Astrocyte (in vitro differentiated cells and primary cell): ENCODE results near the gene VWA8. TPM values are rescaled to one million over a fixed set of nuclear protein-coding genes. Genes with fewer than 3 reads are reported as not detected.

Source experiments
- DNase-seq: peaks from one replicate; pipeline ENCODE4 v3.0.0-alpha.2; 2010; ENCODE audit warnings: low read depth
- FAIRE-seq: peaks from 2 replicates; lab custom pipeline; 2011; peaks lifted over from hg19 to GRCh38; lab: Jason Lieb, UNC
- H2AFZ ChIP-seq: 2 replicates; pipeline ENCODE4 v1.6.0; 2012; ENCODE audit warnings: low read depth, low read length, inconsistent platforms
- H3K27ac ChIP-seq: 2 replicates; pipeline ENCODE4 v1.5.1; 2011; ENCODE audit warnings: low read depth, low read length, inconsistent platforms
- H3K27me3 ChIP-seq: 2 replicates; pipeline ENCODE4 v1.6.0; 2011; ENCODE audit warnings: low read length, inconsistent platforms; ENCODE audit not compliant: insufficient read depth
- H3K36me3 ChIP-seq: 2 replicates; pipeline ENCODE4 v1.5.1; 2011; ENCODE audit warnings: low read length, inconsistent platforms; ENCODE audit not compliant: insufficient read depth
- H3K4me1 ChIP-seq: 2 replicates; pipeline ENCODE4 v1.5.1; 2011; ENCODE audit warnings: low read length, inconsistent platforms; ENCODE audit not compliant: insufficient read depth
- H3K4me2 ChIP-seq: 2 replicates; pipeline ENCODE4 v1.6.0; 2012; ENCODE audit warnings: low read length, inconsistent platforms
- H3K4me3 ChIP-seq: 2 replicates; pipeline ENCODE4 v1.5.1; 2011; ENCODE audit warnings: low read depth, mild to moderate bottlenecking, low read length, inconsistent platforms; ENCODE audit not compliant: insufficient read depth
- H3K79me2 ChIP-seq: 2 replicates; pipeline ENCODE4 v1.6.0; 2012; ENCODE audit warnings: mild to moderate bottlenecking, low read length, inconsistent platforms; ENCODE audit not compliant: insufficient read depth
- H3K9ac ChIP-seq: 2 replicates; pipeline ENCODE4 v1.6.0; 2012; ENCODE audit warnings: mild to moderate bottlenecking, low read length, inconsistent platforms
- H3K9me3 ChIP-seq: 2 replicates; pipeline ENCODE4 v1.5.1; 2012; ENCODE audit warnings: low read depth, mild to moderate bottlenecking, low read length, inconsistent platforms; ENCODE audit not compliant: insufficient read depth
- H4K20me1 ChIP-seq: 2 replicates; pipeline ENCODE4 v1.6.0; 2012; ENCODE audit warnings: low read length, inconsistent platforms; ENCODE audit not compliant: insufficient read depth
- H3K27ac Mint-ChIP-seq: one replicate; pipeline ENCODE4 v1.8.0; 2021; ENCODE audit warnings: mild to moderate bottlenecking, mixed read lengths; ENCODE audit not compliant: unreplicated experiment
- H3K27me3 Mint-ChIP-seq: one replicate; pipeline ENCODE4 v1.8.0; 2021; ENCODE audit warnings: low read depth, mixed read lengths; ENCODE audit not compliant: unreplicated experiment
- H3K36me3 Mint-ChIP-seq: one replicate; pipeline ENCODE4 v1.8.0; 2021; ENCODE audit warnings: low read depth, mixed read lengths; ENCODE audit not compliant: unreplicated experiment
- H3K4me1 Mint-ChIP-seq: one replicate; pipeline ENCODE4 v1.8.0; 2021; ENCODE audit warnings: low read depth, mixed read lengths; ENCODE audit not compliant: unreplicated experiment
- H3K4me3 Mint-ChIP-seq: one replicate; pipeline ENCODE4 v1.8.0; 2021; ENCODE audit warnings: mild to moderate bottlenecking, moderate library complexity, mixed read lengths; ENCODE audit not compliant: unreplicated experiment
- H3K9me3 Mint-ChIP-seq: one replicate; pipeline ENCODE4 v1.8.0; 2021; ENCODE audit warnings: mild to moderate bottlenecking, mixed read lengths; ENCODE audit not compliant: unreplicated experiment
- EZH2 ChIP-seq: IDR thresholded peaks from 2 replicates; pipeline ENCODE4 v1.6.1; 2012; ENCODE audit warnings: mild to moderate bottlenecking, low read length, inconsistent platforms; ENCODE audit not compliant: insufficient read depth
- total RNA-seq: library from RNA; stranded (reverse); gene quantifications from 2 replicates; pipeline ENCODE4 v1.2.1, GENCODE V29; 2021
- TF ChIP-seq, protein P1 (sequence below): IDR thresholded peaks from 2 replicates; pipeline ENCODE4 v1.5.1; 2011; ENCODE audit warnings: low read depth, mild to moderate bottlenecking, inconsistent platforms, low read length, moderate library complexity; ENCODE audit not compliant: insufficient read depth

The VWA8 gene
- total RNA-seq, 1 donor from 2014 or later = 15.6 TPM

DNA sequence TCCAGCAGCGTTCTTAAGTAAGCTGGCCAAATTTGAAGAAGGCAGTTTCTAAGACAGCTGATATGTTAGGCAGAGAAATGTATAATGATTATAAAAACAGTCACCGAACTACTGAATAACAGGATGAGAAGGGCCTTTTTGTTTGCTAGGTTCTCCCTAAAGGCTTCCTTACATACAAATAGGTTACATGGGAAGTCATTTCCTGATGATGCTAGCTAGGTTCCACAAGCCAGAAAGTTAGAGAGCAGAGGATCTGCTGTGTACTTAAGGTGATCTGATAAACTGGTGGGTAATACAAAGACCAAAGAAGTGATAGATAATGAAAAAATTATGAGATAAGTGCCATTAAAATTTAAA is 139.7 kb downstream of the VWA8 start:
- no peak overlapping the region for H3K27ac ChIP-seq
- DNase-seq (no peak), FAIRE-seq (no peak)
- no peak overlapping the region for H3K4me3 Mint-ChIP-seq
- H3K79me2 ChIP-seq = no peaks in the 10 kb centered on the region
- no peaks in the 10 kb centered on the region for H4K20me1 ChIP-seq
- no peak overlapping the region for H3K9ac ChIP-seq
- H3K27me3 ChIP-seq = no peaks in the 10 kb centered on the region
- H3K4me1 ChIP-seq = no peaks in the 10 kb centered on the region
- peaks cover 3% of the 10 kb centered on the region for H3K4me1 Mint-ChIP-seq
- H3K9me3 ChIP-seq = no peaks in the 10 kb centered on the region
- TF ChIP-seq EZH2 = no peak
- TF ChIP-seq, protein P1, sequence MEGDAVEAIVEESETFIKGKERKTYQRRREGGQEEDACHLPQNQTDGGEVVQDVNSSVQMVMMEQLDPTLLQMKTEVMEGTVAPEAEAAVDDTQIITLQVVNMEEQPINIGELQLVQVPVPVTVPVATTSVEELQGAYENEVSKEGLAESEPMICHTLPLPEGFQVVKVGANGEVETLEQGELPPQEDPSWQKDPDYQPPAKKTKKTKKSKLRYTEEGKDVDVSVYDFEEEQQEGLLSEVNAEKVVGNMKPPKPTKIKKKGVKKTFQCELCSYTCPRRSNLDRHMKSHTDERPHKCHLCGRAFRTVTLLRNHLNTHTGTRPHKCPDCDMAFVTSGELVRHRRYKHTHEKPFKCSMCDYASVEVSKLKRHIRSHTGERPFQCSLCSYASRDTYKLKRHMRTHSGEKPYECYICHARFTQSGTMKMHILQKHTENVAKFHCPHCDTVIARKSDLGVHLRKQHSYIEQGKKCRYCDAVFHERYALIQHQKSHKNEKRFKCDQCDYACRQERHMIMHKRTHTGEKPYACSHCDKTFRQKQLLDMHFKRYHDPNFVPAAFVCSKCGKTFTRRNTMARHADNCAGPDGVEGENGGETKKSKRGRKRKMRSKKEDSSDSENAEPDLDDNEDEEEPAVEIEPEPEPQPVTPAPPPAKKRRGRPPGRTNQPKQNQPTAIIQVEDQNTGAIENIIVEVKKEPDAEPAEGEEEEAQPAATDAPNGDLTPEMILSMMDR = no peak
- H3K27me3 Mint-ChIP-seq = no peaks in the 10 kb centered on the region
- H3K4me2 ChIP-seq = no peak overlapping the region
- peaks cover 5% of the 10 kb centered on the region for H3K36me3 Mint-ChIP-seq
- H3K27ac Mint-ChIP-seq = no peak overlapping the region
- H3K9me3 Mint-ChIP-seq = no peaks in the 10 kb centered on the region
- peaks cover 3% of the 10 kb centered on the region for H3K36me3 ChIP-seq
- no peak overlapping the region for H3K4me3 ChIP-seq
- H2AFZ ChIP-seq = no peak overlapping the region

DNA sequence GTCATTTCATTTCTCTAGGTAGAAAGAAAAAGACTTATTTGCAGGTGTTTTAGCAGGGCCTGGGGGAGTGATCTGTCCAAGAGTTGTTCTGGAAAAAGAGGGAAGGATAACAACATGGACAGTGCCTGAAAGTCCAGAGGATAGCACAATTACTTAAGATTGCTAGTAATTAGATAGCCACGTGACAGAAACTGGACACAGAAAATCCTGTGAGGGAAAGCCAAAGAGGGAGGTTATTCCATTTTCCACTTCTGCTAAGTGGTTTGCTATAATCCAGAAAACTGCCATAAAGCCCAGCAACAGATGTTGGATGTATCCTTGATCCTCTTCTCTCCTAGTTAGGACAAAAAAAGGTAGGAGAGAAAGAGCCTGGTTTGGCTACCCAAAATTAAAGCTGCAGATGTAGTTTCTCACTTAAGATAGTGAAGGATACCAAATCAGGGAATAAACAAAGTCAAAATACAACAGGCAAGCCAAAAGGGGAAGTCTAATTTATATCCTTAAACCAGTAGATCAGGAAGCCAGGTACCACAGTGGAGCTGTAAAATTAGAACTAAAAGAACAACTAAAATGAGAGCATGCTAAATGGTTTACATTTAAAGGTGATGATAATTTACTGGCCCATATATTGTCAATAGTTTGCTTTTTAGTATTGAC is 140.2 kb downstream of the VWA8 start:
- FAIRE-seq (no peak), DNase-seq (no peak)
- Histone ChIP-seq H3K36me3 (peaks cover 3% of the 10 kb centered on the region), H3K79me2 (no peaks in the 10 kb centered on the region), H3K27ac (no peak overlapping the region), H3K4me3 (no peak overlapping the region), H3K9ac (no peak overlapping the region), H3K4me2 (no peak overlapping the region), H4K20me1 (no peaks in the 10 kb centered on the region), H2AFZ (no peak overlapping the region), H3K27me3 (no peaks in the 10 kb centered on the region), H3K9me3 (no peaks in the 10 kb centered on the region), H3K4me1 (no peaks in the 10 kb centered on the region)
- Mint-ChIP-seq H3K27me3 (no peaks in the 10 kb centered on the region), H3K4me3 (no peak overlapping the region), H3K36me3 (peaks cover 5% of the 10 kb centered on the region), H3K4me1 (peaks cover 3% of the 10 kb centered on the region), H3K27ac (no peak overlapping the region), H3K9me3 (peaks cover 4% of the 10 kb centered on the region)
- TF ChIP-seq, protein P1 = no peak
- TF ChIP-seq EZH2 = no peak

DNA sequence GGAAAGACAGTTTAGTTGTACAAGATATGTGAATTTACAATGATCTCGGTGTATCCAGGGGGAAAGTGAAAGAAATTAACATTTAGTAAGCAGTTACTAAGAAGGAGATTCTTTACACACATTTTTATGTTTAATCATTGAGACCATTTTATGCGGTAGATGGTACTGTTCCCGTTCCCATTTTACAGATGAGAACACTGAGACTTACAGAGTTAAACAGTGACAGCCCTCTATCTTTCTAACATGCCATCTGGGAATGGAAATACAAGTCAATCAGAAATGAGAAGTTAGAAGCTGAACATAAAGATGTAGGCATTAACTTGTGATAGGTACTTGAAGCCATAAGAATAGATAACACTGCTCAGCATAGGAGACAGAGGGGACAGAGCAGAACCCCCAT is 144.9 kb downstream of the VWA8 start:
- peaks cover 7% of the 10 kb centered on the region for H3K4me1 Mint-ChIP-seq
- no peaks in the 10 kb centered on the region for H3K79me2 ChIP-seq
- peaks cover 9% of the 10 kb centered on the region for H3K36me3 Mint-ChIP-seq
- no peaks in the 10 kb centered on the region for H3K9me3 ChIP-seq
- no peak overlapping the region for H3K4me3 Mint-ChIP-seq
- H3K4me3 ChIP-seq = no peak overlapping the region
- H3K36me3 ChIP-seq = peaks cover 3% of the 10 kb centered on the region
- H3K27me3 ChIP-seq = no peaks in the 10 kb centered on the region
- DNase-seq (no peak), FAIRE-seq (no peak)
- no peaks in the 10 kb centered on the region for H3K27me3 Mint-ChIP-seq
- no peak overlapping the region for H3K27ac ChIP-seq
- no peak overlapping the region for H3K9ac ChIP-seq
- H3K9me3 Mint-ChIP-seq = peaks cover 10% of the 10 kb centered on the region
- H4K20me1 ChIP-seq = no peaks in the 10 kb centered on the region
- TF ChIP-seq, protein P1 = no peak
- TF ChIP-seq EZH2 = no peak
- no peak overlapping the region for H3K4me2 ChIP-seq
- no peak overlapping the region for H3K27ac Mint-ChIP-seq
- H3K4me1 ChIP-seq = peaks cover 7% of the 10 kb centered on the region
- H2AFZ ChIP-seq = no peak overlapping the region
